NAMALWA (cell line): Measurements from ENCODE around the gene TSR1.
A peak's percentile ranks its signal among the peaks of the same experiment; 100 is the strongest.
"Not testable (repeated sequence)": the region's sequence is repeated elsewhere in the genome, so short reads cannot be mapped to it uniquely, and the experiment has no call there.

ENCODE experiments used
- DNase-seq: peaks from one replicate; pipeline ENCODE4 v3.0.0-alpha.2; 2015; ENCODE audit warnings: low spot score

Gene TSR1

DNA sequence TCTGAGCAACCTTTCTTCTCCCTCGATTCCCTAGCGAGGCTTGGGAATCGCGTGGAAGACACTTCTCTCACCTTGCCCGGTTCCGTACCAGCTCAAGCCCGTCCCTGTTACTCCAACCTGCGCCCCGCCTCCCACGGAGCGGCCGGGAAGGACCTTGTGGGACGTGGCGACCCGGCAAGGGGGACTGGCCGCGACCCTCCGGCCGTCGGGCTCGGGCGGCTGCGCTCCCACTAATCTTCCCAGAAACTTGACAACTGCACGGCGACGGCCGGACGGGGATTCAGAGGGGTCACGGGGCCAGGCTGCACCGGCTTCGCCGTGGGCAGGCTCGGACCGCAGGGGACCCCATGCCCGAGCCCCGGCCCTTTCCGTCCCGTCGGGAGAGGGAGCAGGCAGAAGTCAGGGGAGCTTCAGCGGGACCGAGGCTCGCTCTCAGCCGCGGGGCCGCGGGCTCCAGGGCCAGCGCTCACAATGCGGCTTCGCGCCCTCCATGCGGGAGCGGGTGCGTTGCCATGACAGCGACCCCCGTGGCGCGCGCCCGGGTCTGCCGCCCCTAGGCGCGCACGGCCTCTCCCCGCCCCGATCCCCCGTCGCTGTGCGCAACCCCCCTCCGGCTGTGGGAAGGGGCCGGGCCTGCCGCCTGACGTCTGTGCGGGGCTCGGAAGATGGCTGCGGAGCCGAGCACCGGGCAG, 741 bp upstream of the TSR1 start, which contains the start of gene SGSM2:
TSS of gene SGSM2 (plus strand) at position 650 of the 692 bp plus-strand sequence. CDS start 188 bp downstream, outside the sequence.
- peak; percentile 59 for DNase-seq

DNA sequence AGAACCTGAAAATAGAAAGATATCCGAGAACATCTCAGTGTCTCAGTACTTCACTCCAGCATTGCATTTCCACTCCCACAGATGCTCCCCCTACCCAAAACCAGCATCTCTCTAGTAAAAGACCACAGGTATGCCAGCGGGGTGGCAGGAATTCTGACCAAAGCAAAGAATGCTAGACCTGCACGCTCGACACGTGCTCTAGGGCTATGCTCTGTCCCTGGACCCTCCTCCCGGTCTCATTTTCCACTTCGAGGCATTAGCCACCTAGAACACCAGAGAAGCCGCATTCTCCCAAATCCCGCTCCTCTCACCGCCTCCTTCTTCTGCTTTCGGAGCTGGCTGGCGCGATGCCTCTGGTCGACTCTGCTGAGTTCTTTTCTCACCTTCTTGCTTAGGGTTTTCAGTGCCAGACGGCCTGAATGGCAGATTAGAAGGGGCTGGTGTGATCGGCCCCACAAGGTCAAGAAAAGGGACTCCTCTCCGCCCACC, 487 bp downstream of the TSR1 start:
- no peak for DNase-seq

DNA sequence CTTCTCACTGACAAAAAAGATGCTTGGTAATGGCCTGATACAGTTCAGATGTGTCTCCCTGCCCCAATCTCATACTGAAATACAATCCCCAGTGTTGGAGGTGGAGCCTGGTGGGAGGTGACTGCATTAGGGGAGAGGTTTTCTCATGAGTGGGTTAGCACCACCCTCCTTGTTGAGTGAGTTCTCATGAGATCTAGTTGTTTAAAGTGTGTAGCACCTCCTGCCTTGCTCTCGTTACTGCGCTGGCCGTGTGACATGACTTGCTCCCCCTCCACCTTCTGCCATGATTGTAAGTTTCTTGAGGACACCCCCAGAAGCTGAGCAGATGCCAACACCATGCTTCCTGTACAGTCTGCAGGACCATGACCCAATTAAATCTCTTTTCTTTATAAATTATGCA, 5.0 kb downstream of the TSR1 start:
- DNase-seq, result peak; percentile 16

DNA sequence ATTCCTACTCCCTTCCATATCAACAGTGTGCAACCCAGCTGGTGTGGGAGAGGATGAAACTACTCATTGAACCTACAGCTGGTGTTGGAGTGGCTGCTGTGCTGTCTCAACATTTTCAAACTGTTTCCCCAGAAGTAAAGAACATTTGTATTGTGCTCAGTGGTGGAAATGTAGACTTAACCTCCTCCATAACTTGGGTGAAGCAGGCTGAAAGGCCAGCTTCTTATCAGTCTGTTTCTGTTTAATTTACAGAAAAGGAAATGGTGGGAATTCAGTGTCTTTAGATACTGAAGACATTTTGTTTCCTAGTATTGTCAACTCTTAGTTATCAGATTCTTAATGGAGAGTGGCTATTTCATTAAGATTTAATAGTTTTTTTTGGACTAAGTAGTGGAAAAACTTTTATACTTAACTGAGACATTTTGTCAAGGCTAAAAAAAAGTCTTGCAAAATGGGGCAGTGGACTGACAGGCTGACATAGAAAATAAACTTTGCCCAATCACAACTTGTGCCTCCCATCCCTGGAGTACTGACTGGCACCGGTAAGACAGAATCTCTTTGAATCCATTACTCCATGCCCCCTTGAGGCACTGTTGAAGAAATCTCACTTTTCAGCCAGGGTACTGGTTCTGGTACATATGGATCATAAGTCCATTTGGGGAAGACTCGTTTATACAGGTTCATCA, 12.5 kb downstream of the TSR1 start:
- DNase-seq, result no peak

DNA sequence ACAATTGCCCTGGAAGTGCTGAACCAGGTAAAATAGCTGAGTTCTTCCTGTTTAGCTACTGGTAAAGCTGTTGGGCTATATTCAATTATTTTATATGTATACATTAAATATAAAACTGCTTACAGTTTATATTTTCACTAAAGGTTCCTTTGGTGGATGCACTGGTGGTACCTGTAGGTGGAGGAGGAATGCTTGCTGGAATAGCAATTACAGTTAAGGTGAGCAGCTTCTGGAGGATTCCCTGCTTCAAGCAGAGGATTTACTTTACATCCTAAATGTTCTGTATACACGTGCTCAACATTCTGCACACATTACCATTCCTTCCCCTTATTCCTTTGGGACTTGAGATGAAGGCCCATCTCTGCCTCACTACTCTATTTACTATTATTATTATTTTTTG, 14.9 kb downstream of the TSR1 start:
- no peak for DNase-seq

DNA sequence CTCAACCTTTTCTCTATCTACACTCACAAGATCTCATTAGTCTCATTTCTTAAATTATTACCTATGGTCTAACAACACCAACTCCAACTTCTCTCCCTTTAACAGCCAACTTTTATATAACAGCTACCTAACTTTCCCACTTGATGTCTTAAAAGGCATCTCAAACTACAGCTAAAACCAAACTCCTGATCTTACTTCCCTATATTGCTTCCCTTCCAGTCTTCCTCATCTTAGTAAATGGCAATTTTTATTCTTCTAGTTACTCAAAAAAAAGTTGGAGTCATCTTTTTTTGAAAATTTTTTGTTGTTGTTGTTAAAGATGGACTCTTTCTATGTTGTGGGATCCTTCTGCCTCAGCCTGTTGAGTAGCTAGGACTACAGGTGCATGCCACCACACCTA, 17.2 kb downstream of the TSR1 start:
- DNase-seq, result no peak

DNA sequence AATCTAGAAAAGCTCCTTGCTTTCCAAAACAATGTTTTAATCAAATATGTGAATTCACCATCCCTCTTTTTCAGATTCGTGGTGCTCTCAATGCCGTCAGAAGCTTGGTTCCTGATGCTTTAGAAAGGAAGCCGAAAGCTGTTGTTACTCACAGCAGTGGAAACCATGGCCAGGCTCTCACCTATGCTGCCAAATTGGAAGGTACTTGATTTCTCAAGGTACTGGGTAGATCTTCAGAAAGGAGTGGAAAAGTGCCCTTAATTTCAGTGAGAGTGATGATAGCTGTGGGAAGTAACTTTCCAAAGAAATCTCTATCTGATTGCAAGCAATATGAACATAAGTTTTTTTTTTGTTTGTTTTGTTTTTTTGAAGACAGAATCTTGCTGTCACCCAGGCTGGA, 18.5 kb downstream of the TSR1 start:
- no peak for DNase-seq

DNA sequence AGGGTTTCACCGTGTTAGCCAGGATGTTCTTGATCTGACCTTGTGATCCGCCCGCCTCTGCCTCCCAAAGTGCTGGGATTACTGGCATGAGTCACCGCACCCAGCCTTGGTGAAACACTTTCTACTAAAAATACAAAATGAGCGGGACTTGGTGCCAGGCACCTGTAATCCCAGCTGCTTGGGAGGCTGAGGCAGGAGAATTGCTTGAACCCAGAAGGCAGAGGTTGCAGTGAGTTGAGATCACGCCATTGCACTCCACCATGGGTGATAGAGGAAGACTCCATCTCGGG, 19.4 kb downstream of the TSR1 start:
- not testable (repeated sequence) for DNase-seq

DNA sequence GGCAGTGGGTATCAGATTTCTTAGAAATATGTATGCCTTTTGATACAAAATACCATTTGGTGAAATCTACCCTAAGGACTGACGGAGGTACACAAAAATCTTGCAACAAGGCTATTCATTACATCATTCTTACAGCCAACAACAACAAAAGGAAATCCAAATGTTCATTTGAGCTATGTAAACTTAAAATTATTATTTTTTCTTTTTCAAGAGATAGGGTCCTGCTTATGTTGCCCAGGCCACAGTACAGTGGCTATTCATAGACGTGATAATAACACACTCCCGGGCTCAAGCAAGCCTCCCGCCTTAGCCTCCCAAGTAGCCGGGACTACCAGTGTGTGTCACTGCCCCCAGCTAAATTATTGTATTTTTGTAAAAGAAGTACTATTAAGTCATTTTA, 23.5 kb downstream of the TSR1 start:
- DNase-seq, result no peak

DNA sequence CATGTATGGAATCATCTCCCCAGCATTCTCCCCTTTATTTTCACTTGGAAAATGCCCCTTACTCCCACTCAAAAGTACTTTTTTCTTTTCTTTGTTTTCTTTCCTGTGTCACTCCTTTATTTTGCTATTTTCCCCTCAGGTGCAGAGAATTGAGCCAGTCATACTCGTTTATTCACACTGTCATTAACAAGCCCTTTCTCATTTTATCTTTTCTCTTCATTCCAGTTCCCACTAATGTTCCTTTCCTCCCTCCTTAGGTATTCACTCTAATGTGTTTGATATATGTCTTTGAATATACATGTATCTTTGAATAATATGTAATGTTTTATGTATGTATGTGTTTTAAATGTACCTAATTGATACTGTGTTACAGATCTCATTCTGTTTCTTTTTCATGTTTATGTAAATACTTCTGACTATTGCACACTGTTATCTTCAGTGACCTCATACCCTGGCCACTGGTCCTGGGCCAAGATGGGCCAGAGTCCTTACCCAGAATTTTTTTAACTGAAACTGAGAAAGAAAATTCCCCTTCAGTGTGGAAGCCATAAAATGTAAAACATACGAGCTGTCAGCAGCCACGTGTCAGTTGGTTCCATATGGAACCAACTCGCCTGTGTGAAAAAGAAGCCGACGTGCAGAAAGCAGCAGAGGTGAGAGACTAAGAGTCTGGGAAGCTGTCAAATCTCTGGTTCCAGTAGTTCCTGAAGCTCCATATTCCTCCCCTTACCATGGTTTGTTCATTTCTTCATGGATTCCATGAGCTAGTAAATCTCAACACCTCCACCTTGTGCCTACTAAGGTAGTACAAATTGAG, 26.7 kb downstream of the TSR1 start:
- DNase-seq, result no peak

DNA sequence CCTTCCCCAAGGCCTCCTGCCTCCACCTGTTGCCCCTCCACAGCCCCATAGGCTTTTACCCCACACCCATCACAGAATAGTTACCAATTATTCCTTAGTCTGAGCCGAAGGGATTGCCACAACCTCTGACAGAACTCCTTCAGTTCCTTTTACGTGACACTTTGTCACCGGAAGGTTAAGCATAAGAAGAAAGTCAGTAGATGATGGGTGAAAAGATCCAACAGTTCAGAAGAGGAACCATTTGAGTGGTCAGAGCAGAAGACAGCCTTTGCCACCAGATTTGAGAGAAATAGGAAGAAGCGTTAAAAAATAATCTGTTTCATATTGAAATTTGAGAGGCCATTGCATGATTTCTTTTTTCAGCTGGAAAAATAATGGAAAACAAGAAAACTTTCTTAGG, 31.3 kb downstream of the TSR1 start:
- no peak for DNase-seq

DNA sequence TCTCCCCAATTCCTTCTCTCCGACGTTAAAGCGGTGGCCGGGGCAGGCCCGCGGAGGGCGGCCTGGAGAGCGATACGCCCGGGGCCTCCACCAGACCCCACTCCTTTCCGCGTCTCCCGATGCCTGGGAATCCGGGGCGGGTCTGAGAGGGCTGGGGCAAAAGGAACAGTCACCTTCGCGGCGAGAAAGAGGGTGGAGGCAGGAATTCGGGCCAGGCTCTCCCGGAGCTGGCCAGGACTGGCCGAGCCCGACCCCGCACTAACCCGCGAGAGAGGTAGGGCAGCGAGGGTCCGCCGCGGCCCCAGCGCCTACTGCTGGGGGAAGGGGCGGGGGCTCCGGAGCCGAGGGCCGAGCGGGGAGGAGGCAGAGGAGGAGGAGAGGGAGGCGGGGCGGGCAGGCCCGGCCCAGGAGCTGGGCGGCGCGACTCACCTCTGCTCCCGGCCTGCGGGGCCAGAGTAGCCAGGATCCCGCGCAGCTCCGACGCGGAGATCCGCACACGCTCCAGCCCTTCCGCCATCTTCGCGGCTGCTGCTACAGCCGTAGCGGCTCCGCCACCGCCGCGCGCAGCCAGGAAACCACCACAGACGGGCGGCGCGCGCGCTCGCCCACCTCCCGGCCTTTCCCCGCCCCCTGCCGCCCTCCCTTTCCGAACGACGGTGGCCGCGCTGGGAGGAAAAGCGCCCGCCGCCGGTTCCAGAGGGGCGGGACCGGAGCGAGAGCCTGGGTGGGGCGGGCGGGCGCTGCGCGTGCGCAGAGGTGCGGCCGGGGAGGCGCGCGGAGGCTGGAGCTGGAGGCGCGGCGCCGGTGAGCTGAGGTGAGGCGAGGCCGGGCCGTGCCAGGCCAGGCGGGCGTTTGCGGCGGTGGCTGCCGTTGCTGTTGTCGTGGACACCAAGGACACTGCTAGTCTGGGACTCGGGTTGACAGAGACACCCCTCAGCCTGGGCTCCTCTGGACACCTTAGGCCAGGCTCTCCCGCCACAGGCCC, 32.8 kb downstream of the TSR1 start, which contains the start of the genes SMG6 and SRR:
TSS of gene SMG6 (minus strand) at position 582 of the 985 bp plus-strand sequence. CDS start at position 517, 65 bp downstream.
TSS of gene SRR (plus strand) at position 747 of the 985 bp plus-strand sequence. CDS start 11,611 bp downstream, outside the sequence.
- peak; percentile 83 for DNase-seq

DNA sequence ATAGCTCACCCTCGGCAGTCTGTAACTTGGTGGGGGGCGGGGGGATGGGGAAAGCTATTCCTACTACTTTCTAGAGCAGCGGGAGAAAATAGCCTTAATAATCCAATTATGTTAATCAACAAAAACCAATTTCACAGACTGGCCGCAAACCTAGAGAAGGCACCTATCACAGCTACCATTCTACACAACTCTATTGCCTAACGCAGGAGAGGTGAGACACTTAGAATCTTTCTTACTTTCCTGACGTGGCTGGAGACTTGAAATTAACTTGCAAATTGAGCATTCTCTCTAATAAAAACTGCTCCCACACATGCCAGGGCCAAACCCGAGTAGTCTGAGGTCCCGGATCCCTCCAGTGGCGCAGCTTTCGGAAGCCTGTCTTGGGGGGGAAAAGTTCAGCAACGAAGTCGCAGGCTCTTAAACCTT, 33.5 kb downstream of the TSR1 start:
- peak; percentile 13 for DNase-seq

DNA sequence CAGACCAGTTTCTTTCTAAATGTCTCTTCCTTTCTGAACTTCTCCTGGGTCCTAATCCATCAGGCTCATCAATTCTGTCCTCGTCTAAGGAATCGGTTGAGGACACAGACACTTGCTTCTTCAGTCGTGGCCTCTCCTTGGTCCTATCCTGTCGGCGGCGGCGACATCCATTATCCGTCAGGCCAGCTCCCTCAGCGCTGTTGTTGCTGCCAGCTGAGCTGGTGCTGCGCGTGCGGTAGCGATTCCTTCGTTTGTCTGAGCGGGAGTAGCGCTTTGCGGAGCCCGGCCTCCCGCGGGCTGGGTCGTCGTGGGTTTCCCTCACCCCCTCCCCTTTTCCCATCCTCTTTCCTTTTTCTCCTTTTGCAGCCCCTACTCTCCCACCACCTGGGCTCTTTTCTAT, 36.5 kb downstream of the TSR1 start:
- no peak for DNase-seq

DNA sequence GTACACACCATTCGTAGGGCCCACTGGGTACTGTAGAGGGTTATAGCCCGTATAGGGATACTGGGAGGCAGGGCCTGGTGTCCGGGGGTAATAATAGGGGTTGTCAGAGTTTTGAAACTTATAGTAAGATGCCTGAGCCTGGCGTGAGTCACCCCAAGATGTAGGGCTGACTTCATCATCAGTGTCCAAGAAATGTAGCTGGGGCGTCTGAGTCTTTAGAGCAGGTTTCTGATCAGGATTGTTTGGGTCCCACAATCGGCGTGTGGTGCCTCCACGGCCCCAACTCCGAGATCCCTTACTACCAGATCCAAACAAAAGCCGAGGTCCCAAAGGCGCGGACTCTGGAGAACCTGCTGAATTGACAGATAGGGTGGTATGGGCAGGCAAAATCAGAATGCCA, 37.1 kb downstream of the TSR1 start:
- DNase-seq, result no peak

DNA sequence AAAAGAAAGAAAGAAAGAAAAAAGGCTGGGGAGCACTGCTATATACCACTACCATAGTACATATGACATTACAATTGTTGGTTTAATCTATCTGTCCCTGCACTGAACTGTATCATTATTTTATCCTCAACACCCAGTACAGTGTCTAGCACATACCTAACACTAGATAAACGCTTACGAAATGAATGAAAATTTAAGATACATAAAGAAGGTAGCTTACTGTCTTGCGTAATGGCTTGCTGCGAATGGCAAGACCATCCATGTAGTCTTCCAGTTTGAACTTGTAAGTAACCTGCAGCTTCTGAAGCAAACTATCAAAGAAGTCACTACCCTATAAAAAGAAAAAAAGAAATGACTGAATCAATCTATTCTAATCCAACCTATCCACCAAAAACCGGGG, 39.2 kb downstream of the TSR1 start:
- no peak for DNase-seq

DNA sequence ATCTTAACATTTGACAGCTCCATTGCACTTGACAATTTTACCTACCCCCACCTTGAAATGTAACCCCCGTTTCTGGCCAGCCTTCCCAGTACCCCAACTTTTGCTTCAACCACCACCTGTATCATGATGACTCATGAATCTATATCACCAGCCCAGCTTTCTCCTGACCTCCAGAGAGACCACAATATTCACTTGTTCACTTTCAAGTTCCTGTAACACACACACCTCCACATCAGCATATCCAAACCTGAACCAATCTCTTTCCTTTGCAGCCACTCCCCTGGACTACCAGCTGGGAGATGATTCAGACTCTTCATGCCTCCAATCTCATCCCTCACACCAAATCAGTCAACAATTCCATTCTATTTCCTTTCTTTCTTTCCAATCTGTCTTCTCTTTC, 40.7 kb downstream of the TSR1 start:
- DNase-seq, result no peak

DNA sequence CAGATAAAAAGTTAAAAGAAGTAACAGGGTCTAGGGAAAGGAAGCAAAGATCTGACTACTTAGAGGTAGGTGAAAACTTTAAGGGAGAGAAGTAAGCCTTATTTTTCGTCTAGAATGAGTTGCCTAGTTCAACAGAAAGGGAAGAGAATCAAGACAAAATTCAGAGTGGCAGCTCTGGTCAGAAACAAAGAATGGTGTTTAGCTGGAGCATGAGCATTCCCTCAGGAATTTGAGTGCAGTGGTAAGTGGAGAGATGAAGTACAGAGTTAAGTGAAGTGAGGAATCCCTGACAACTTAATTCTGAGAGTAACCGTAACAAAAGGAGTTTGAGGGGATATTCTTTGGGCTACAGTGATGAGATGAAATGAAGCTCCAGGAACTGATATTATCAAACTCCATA, 44.2 kb downstream of the TSR1 start:
- DNase-seq, result no peak

DNA sequence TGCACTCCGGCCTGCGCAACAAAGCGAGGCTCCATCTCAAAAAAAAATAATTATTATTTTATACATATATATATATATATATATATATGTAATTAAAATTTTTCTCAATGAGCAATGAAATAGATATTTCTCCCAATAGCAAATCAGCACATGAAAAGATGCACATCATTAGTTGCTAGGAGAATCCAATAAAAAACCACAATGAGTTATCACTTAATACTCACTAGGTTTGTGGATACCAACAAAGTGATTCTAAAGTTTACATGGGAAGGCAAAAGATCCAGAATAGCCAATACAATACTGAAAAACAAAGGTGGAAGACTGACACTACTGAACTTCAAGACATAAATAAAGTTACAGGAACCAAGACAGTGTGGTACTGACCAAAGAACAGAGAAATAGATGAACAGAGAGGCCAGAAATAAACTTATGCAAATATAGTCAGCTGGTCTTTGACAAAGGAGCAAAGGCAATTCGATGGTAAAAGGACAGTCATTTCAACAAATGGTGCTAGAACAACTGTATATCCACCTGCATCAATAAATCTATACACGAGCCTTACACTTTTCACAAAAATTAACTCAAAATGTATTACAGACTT, 46.3 kb downstream of the TSR1 start:
- peak; percentile 3 for DNase-seq

DNA sequence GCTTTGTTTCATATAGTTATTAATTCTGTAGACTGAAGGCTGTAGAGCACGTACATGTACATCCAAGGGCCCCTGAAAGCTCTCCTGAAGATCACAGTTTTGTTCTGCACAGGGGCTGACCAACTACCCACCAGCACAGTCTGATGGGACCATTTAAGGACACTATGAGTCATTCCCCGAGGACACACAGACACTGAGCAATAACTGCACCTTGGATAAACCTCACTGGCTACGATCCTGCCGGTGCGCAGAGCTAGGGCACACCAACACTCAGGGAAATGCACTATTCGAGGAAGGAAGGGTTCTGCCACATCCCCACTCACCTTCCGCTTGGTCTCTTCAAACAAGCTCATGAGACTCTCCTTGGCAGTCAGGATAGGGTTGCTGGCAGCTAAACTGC, 53.0 kb downstream of the TSR1 start:
- no peak for DNase-seq

DNA sequence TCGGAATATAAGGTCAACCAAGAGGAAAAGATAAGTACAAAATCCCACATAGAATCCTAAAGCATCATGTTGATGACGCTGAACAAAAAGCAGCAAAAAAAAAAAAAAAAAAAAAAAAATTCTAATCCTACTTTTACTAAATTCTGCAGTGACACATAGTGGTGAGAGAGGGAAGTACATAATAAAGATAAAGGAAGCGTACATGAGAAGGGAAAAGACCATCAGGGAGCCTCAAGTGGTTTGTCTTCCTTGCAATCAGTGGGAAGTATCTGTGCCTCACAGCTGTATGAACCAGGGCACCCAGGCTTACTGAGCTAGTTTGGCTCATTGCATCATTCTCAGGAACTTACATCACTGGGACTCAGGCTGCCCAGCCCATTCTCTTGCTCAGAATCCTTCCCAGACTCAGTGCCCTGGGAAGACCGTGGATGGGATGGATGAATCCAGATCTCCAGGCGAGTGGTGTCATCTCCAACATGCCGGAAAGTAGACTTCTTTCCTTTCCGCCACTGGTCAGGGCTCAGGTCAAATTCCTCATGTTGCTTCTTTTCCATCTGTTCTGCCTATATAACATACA, 53.9 kb downstream of the TSR1 start:
- DNase-seq, result peak; percentile 72
